Measurements from ENCODE around the gene HOXB5.

HOXB5 gene

GRCh38 chr17:48615047-48615962 lies 21.7 kb upstream of the HOXB5 start, which contains the start of gene HOXB8:
Gene HOXB8, minus strand, starts transcription at chr17:48615292. Its CDS starts 588 bp downstream, at chr17:48614704.
- no peaks in the 10 kb centered on the region for H3K79me2 ChIP-seq (ENCODE audit: low read length)
- H3K9me3 ChIP-seq (ENCODE audit: insufficient read depth, low read length): no peaks in the 10 kb centered on the region
- no peak within 1 kb of the TSS for H3K9ac ChIP-seq (ENCODE audit: low read length)
- no peak within 1 kb of the TSS for H3K4me3 ChIP-seq (ENCODE audit: low read length)
- no peaks in the 10 kb centered on the region for H4K20me1 ChIP-seq (ENCODE audit: insufficient read depth, low read length)
- peaks cover 42% of the 10 kb centered on the region for H3K27me3 ChIP-seq (ENCODE audit: low read depth, low read length)
- TF ChIP-seq CTCF (IDR thresholded peaks at IDR 0.05; ENCODE audit: low read depth, low read length) (no peak), EZH2phosphoT487 (IDR thresholded peaks at IDR 0.05; ENCODE audit: low read depth) (no peak)
- no peak within 1 kb of the TSS for H3K27ac ChIP-seq (ENCODE audit: low read length)
- no peaks in the 10 kb centered on the region for H3K36me3 ChIP-seq (replicated peaks; ENCODE audit: low read depth, low read length)
- H2AFZ ChIP-seq (ENCODE audit: low read depth, low read length): no peak within 1 kb of the TSS
- H3K4me2 ChIP-seq (ENCODE audit: low read length): no peak within 1 kb of the TSS
- peaks cover 7% of the 10 kb centered on the region for H3K4me1 ChIP-seq (ENCODE audit: low read length)

GRCh38 chr17:48613862-48614694 lies 20.5 kb upstream of the HOXB5 start:
- Histone ChIP-seq H3K27ac (ENCODE audit: low read length) (no peak overlapping the region), H3K36me3 (replicated peaks; ENCODE audit: low read depth, low read length) (no peaks in the 10 kb centered on the region), H3K79me2 (ENCODE audit: low read length) (0 out of 2 replicates have a peak, but pooled peaks cover 3% of the 10 kb centered on the region), H3K4me3 (ENCODE audit: low read length) (peak overlapping the region; percentile 85), H2AFZ (ENCODE audit: low read depth, low read length) (no peak overlapping the region), H3K4me1 (ENCODE audit: low read length) (peaks cover 15% of the 10 kb centered on the region), H4K20me1 (ENCODE audit: insufficient read depth, low read length) (no peaks in the 10 kb centered on the region), H3K4me2 (ENCODE audit: low read length) (peak overlapping the region; percentile 96), H3K9me3 (ENCODE audit: insufficient read depth, low read length) (no peaks in the 10 kb centered on the region), H3K27me3 (ENCODE audit: low read depth, low read length) (peaks cover 35% of the 10 kb centered on the region), H3K9ac (ENCODE audit: low read length) (no peak overlapping the region)
- TF ChIP-seq EZH2phosphoT487 (IDR thresholded peaks at IDR 0.05; ENCODE audit: low read depth) (no peak), CTCF (IDR thresholded peaks at IDR 0.05; ENCODE audit: low read depth, low read length) (no peak)

GRCh38 chr17:48612854-48613691 lies 19.5 kb upstream of the HOXB5 start:
- Histone ChIP-seq H2AFZ (ENCODE audit: low read depth, low read length) (peak overlapping the region; percentile 89), H3K9me3 (ENCODE audit: insufficient read depth, low read length) (no peaks in the 10 kb centered on the region), H3K9ac (ENCODE audit: low read length) (peak overlapping the region; percentile 90), H3K4me1 (ENCODE audit: low read length) (peaks cover 9% of the 10 kb centered on the region; the same call in 1 of the 2 replicates), H4K20me1 (ENCODE audit: insufficient read depth, low read length) (no peaks in the 10 kb centered on the region), H3K4me2 (ENCODE audit: low read length) (peak overlapping the region; percentile 96), H3K79me2 (ENCODE audit: low read length) (0 out of 2 replicates have a peak, but pooled peaks cover 3% of the 10 kb centered on the region), H3K36me3 (replicated peaks; ENCODE audit: low read depth, low read length) (no peaks in the 10 kb centered on the region), H3K27ac (ENCODE audit: low read length) (no peak overlapping the region), H3K4me3 (ENCODE audit: low read length) (peak overlapping the region; percentile 85), H3K27me3 (ENCODE audit: low read depth, low read length) (peaks cover 28% of the 10 kb centered on the region)
- TF ChIP-seq EZH2phosphoT487 (IDR thresholded peaks at IDR 0.05; ENCODE audit: low read depth): no peak
- no peak for TF ChIP-seq CTCF (IDR thresholded peaks at IDR 0.05; ENCODE audit: low read depth, low read length)
